ENCODE data around the gene TMSB4X.
"Not testable (repeated sequence)": the region's sequence is repeated elsewhere in the genome, so short reads cannot be mapped to it uniquely, and the experiment has no call there.

TMSB4X gene

DNA sequence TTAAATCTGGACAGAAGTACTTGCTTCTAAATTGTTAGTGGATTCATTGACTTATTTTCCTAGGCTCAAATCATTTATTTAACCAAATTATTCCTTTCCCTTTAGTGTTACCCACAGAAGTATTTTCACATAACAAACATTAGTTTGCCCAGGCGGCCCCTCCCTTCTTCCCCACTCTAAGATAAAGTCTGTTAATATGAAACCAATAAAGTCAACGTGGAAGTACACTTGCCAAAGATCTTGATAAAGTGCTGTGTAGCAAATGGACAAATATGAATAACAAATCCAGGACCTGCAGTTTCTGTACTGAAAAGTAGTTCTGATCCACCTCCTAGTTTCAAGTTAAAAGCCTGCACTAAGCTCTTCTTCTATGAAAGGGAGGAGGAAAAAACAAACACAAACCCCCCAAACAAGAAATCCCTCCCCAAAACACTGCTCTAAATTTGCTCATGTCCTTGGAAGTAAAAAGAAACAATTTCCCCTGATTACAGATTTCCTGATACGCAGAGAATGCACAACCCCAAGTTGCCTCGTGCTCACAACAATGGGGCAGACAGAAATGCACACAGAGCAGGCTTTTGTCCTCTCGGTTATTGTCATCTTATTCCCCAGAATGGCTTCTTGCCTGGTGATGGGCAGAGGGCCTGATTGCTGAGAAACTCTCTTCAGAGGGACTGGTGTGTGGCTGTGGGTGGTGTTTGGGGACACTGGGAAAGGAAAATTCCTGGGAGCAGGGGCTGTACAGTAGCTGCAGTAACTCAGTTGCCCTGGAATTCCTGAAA is 23.2 kb downstream of the TMSB4X start:
- no peak for DNase-seq

DNA sequence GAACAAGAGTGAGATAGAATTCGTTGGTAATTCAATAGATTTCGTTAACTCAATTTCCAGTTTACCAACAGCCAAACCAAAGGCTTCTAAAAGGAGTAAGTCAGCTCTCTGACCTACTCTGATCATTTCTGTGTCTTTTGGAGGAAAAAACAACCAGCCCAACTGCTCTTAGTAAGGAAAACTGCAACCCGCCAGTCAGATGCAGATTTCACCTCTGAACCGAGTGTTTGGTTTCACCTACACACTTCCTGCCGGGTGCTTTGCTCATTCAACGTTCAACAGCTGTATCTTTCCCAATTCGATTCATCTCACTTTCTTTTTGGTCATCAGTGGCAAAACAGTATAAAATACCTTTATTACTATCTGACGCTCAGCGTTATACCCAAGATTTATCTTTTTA is 24.5 kb downstream of the TMSB4X start:
- peak; percentile 30 to 39 for DNase-seq

DNA sequence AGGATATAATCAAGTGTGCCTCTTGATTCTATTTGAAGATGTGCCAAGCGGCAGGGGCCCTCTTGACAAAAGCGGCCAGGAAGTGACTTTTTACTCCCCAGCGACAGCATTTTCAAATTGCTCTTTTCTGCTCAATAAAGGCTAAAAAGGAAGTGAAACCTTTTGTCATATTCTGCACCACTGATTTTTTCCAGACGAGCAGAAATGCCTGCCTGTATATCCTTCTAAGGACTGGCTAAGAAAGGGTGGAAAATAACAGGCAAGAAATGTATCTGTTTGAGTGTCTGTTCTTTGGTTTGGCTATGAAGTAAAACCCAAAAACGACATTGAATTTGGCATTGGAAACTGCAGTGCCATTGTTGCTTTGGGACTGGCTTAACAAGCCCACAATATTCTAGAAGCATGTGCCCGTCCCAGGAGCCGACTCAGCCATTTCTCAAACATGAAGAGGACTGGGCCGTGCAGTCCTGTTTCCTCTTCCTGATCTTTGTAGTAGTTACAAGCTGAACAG is 25.4 kb downstream of the TMSB4X start:
- no peak for DNase-seq

DNA sequence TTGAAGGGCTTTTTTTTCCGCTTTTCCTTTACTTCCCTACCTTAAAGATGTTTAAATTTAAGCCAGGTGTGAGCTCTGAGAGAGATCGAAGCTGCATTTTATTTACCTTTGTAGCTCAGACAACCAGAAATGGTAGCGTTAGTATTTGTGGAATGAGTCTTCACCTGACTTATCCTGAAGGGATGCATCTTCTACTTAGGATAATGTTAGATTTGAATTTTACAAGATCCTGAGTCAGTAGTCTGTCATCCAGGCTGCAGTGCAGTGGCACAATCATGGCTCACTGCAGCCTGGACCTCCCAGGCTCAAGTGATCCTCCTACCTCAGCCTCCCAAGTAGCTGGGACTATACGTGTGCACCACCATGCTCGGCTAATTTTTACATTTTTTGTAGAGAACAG is 26.2 kb downstream of the TMSB4X start:
- no peak for DNase-seq

DNA sequence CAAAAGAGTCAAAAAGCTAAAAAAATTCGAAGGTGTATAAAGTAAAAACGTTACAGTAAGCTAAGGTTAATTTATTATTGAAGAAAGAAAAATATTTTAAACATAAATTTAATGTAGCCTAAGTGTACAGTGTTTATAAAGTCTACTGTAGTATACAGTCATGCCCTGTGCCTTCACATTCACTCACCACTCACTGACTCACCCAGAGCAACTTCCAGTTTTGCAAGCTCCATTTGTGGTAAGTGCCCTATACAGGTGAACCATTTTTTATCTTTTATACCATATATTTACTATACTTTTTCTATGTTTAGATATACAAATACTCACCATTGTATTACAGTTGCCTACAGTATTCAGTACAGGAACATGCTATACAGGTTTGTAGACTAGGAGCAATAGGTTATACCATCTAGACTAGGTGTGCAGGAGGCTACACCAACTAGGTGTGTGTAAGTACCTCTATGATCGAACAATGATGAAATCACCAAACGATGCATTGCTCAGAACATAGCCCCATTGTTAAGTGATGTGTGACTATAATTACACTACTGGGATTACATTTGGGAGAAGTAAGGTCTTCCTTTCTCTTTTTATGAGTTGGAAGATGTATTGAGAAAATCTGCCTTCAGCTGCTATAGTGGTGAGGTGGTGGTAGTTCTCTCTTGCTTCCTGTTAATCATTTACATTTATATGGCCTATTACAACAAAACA is 27.2 kb downstream of the TMSB4X start:
- peak in 1 of 2 experiments; percentile 23 for DNase-seq

DNA sequence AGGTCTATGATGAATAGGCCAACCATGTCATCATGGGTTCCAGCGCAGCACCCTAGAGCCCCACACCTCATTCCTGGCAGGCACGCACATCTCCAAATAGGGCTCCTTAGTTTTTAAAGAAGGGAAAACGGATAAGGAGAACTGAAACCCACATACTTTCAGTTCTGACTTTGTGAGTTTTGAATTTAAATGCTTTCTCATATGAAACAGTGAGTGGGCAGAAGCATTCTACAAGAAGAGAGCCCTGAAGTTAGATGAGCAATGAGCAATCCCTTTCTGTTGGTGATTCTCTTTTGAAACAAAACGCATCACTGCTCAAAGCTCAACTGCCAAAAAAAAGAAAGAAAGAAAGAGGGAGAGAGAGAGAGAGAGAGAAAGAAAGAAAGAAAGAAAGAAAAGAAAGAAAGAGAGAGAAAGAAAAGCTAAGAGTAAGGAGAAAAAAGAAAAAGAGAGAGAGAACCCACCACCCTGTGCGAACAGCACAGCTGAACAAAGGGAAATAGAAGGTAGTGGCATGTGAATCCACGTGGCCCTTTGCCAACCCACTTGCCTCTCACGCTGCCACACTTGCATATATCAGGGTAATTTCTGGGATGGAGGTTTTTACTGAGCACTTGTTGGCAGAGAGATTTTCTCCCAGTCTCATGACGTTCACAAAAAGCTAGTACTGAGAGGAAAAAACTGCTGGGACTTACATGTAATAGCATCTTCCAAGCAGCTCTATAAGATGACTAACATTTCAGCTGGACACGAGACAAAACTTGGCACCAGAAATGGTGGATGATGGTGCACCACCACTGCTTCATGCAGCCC is 31.0 kb downstream of the TMSB4X start:
- no peak for DNase-seq

DNA sequence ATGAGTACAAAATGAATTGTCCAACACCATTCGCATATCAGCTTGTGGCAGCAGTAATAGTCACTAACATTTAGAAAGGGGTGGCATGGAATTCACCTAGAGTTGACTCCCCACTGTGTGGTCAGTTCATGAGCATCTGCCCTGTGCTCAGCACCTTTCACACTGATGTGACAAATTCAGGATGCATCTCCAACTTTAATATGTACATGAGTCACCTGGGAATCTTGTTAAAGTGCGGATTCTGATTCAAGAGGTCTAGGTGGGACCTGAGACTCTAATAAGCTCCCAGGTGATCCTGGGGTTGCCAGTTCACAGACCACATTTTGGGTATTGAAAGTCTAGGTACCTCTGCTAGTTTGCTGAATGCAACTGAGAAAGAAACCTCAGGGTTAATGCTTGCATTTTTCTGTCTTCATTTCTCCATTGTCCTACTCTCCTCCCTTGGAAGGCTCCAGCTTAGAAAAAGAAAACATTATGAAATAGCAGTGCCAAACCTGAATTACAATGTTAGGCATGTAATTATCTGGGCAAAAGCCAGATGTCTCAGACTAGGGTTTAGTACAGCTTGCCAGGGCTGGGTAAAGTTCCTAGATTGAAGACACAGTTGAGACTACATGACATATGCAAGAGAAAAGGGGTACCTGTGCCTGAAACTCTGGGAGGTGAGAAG is 32.7 kb downstream of the TMSB4X start:
- DNase-seq, result no peak

DNA sequence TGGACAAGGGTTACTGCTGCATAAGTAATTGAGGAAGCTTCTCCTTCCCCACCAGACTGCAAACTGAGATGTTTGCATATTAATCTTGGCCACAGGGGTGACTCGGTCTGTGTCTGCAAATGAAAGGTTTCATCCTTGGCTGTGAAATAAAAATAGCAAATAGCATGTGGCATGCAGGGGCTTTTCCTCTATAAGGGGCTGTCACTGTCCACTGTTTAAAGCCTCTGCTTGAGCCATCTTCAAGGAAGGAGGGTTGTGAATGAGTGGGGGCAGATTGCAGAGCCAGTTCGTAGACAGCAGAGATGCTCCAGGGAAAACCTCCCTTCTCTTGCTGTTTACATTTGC is 33.3 kb downstream of the TMSB4X start:
- no peak for DNase-seq

DNA sequence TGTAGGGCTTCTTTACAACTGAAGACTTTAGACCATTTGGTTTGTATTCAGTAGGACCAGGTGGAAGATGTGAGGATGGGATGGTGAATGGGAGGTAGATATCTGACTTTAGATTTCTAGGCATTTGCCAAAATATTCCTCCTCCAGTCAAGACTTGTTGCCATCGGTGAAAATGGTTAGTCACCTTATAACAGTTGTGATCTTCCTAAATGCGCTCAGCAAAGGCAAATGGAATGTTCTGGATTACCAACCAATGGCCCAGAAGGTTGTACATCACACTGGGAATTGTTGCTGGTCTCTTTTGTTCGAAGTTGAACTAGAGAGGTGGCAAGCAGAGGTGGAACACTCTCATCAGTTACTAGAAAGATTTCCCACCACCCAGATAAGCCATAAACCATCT is 33.9 kb downstream of the TMSB4X start:
- DNase-seq, result no peak

DNA sequence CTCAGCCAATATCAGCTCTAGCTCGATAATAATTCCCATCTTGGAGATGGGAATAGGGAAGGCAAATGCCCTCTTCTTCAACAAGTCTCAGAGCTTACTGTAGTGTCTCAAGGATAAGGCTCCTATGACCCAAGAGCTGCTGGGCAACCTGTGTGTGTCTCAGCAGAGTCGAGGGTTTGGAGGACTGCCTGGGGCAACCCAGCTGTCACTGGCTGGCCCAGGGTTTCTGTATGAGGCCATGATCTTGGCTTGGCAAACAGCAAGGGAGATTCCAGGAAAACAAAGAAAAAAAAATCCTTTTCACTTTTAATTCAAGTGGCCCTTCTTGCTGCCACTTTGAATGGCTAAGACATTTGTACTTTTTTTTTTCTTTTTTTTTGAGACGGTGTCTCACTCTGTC is 34.4 kb downstream of the TMSB4X start:
- no peak for DNase-seq

DNA sequence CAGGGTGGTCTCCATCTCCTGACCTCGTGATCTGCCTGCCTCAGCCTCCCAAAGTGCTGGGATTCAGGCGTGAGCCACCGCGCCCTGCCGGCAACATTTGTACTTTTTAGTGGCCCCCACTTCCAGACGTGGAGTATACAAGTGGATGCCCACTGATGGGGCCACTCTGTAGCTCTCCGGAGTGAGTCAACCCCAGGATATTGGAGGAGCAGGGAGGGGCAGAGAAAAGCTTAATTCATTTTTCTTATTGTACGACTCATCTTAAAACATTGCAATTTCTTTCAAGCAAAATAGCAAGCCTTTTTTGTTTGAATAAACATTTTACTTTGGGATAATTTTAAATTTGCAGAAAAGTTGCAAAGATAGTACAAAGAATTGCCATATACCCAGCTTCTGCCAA is 34.9 kb downstream of the TMSB4X start:
- DNase-seq, result no peak

DNA sequence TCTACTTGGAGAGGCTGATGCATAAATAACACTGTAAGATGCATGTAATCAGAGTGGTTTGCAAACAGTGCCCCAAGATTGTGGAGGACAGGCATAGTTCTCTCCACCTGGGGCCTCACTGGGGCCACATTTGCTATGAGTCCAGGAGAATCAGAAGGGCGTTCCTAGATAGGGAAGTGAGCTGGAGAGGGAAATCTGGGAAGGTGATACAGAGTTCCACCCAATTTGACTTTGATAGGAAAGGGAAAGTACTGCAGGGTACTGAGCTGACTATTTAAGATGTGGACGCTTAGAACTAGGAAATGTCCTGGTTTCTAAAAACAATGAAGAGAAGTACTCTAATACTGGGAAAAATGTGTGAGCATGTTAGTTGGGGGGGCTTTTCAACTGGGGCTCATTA is 35.6 kb downstream of the TMSB4X start:
- DNase-seq, result no peak

DNA sequence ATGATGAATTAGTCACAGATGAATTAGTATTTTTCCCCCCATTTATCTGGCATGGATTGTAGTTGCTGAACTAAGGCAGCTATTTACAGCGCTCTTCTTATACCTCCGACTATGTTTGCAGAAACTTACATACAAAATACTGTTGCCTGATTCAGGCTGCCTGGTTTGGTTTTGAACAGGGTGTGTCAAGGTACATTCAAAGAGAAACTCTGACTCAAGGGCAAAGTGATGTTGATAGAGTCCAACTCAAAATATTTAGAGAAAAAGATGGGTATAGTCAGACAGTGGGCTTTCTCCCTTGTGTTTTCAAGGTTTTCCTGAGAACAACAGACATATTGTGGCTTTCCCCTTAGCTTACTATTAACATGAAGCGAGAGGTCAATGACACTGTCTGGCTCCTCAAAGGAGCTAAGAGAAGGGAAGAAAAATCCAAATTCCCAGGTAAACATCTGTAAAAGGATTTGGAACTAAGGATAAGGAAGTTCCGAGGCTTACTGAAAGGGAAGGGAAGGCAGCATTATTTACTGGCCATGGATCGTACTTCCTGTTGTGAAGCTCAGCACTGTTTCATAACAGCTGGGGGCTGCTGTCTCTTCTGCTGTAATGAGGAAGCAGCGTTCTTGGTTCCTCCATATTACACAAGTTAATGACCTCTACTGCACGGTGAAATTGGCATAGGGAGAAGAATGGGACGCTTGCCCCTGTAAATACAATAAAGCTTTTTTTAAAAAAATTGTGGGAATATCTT is 38.6 kb downstream of the TMSB4X start:
- DNase-seq, result no peak

DNA sequence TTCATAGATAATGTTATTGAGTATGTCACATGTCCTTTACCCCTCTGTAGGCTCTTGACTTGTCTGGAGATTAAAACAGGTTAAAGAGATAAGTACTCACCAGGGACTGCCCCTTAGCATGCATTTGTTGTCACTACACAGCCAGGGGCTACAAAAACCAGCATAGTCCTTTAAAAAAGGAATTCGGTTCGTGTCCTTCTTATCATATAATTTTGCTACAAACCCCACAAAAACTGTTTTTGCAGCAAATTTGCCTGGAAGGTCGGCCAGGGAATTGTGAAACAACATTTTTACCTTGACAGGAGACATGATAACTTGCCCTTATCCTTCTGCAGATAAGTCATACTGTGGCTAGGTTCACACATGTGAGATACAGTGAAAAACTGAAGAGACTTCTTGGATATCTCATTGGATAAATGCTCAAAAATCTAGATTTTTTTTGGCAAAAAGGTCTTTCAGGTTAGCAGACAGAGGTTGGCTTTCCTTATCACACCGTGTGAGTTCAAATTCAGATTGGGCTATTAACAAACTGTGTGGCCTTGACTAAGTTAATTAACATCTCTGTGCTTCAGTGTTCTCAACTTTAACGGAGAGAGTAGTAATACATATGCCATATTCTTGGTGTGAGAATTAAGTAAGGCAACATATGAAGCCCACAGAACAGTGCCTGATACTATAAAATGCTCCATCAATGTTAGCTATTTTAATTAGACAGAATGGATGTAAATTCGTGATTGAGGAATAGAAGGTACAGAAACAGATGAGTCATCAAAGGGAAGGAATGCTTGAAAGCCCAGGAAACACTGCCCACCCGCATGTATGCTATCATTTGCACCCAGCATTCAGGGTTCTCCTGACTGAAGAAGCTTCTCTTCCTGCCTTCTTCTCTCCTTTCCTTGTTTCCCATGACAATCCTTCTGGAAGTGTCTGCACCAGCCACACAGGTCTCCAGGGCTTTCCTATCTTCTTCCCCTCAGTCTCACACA is 39.5 kb downstream of the TMSB4X start:
- no peak for DNase-seq

DNA sequence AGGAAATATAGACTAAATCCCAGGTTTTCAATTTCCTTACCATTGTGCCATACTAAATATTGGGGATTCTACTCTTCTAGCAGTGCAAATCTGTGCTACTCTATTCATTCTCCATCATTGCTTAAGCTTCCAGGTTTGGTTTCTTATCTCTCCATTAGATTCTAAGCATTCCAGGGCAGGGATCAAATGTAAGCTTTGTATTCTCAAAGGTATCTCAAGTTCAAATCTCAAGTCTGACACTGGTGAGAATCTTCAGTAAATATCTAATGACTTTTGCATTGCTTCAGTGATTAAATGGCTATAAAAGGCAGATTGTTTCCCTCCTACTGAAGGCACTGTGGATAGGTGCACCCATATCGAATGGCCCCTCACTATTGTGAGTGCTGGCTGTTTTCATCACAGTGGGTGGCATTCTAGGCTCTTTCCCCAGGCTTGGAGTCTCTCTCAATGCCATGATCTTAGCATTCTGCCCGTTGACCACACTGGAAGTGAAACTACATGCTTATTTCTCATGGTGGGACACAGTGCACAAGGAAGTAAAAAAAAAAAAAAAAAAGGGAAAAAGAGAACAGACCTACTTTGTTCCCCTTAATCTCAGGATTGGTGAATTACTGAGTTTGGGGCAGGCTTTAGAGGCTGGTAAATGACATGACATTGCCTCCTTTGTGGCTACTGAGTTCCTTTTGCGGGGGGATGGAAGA is 40.8 kb downstream of the TMSB4X start:
- no peak for DNase-seq

DNA sequence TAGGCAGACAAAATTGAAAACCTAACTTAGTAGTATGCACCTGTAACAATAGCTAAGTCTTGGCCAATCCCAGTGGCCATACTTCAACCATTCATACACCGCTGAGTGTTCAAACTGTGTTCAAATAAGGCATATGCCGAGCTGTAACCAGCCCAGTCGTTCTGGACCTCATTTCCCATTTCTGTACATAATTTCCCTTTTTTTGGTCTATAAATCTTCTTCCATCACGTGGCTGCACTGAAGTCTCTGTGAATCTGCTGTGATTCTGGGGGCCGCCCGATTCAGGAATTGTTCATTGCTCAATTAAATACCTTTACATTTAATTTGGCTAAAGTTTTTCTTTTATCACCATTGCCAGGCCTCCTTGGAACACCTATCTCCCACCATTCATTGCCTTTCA is 41.8 kb downstream of the TMSB4X start:
- not testable (repeated sequence) for DNase-seq

DNA sequence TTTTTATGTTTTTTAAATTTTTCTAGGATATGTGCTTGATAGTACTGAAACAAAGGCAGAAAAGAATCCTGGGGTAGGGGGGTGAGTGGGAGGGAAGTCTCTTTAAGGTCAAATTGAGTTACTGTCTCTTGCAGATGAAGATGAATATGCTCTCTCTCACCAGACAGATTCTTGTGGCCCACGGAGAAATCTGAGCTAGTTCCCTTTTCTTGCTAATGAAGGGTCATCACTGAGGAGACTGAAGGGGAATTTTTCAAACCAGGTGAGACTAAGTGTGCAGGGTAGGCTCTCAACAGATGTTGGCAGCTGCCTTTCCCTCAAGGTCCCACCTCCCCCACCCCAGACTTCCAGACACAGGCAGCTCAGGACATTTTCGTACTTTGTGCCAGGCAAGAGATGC is 48.0 kb downstream of the TMSB4X start:
- no peak for DNase-seq

DNA sequence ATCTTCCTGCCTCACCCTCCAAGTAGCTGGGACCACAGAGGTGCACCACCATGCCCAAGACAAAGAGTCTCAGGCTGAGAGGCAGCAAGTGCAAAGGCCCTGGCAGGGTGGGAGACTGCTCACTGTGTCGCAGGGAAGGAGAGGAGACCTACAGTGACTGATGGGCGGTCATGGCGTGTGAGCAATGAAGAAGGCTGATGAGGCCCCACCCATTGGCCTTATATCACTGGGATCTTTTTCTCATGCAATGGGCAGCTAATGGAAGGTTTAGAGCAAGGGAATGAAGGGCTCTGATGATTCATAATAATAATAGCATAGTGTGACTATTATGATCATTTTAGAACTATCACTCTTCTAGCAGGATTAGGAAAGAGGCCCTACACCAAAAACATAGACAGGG is 48.7 kb downstream of the TMSB4X start:
- no peak for DNase-seq

DNA sequence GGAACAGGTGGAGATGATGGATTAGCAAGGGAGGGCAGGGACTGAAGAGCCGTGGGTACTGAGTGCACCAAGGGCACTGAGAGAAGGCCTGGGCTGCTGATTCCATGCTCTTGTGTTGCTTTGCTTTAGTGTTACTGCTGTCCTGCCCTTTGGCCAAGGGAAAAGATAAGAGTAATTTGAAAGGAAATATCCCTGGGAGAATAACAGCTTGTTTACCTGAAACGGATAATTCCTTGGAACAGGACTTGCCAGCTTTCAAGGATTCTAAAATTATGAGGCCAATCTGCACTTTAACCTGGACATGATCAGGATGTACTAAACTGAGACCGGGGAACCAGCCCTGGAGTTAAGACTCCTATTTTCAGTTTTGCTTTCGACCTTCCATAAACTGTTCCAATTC is 49.1 kb downstream of the TMSB4X start:
- DNase-seq, result no peak

DNA sequence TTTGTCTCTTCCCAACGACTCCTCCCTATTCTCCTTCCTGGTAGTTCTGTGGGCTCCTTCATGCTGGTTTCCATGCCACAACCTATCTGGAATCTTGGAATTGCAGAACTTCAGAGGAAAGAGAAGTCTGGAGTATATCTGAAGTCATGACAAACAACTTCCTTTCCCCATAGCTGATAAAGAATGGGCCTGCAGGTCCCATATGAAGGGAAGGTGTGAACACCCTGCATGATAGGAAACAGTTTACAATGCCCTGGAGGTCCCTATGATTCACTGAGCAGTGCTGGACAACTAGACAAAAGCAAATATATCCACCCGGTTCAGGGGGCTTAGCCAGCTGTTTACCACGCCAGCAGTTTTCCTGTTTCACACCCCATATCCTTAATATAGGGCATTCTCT is 50.1 kb downstream of the TMSB4X start:
- DNase-seq, result no peak
